IMR-90 (cell line): ENCODE results near the gene CCDC182. TPM values are rescaled to one million over a fixed set of nuclear protein-coding genes. Genes with fewer than 3 reads are reported as not detected.

Experiments used
- ATAC-seq: fragments of 200-7000 bp; cut with Tn5 transposase; 2 replicates; pipeline ENCODE4 v1.9.1; 2020; ENCODE audit warnings: low read depth, mild to moderate bottlenecking, moderate library complexity
- BruUV-seq: library from RNA; stranded (reverse); fragments of 400-500 nt; replicated peaks from 2 replicates; lab custom pipeline; 2021; lab: Mats Ljungman, UMichigan
- CTCF ChIA-PET: fragments of 300-600 bp; formaldehyde crosslinking; extraction: SDS; loops from one replicate; lab custom pipeline; 2021; ENCODE audit warnings: antibody characterized with exemption; lab: Yijun Ruan, JAX
- POLR2A ChIA-PET: fragments of 300-600 bp; sonication (Branson Sonifier 250); formaldehyde crosslinking; loops from one replicate; lab custom pipeline; 2022; ENCODE audit warnings: antibody characterized with exemption; ENCODE audit not compliant: unreplicated experiment; lab: Charles Lee
- DNase-seq: peaks from one replicate; pipeline ENCODE4 v3.0.0; 2013
- H2AFZ ChIP-seq: replicated peaks from 2 replicates; pipeline ENCODE3; 2013; ENCODE audit warnings: low read length, mild to moderate bottlenecking; ENCODE audit not compliant: poor library complexity
- H2AK5ac ChIP-seq: 2 replicates; pipeline ENCODE4 v1.6.1; 2013; ENCODE audit warnings: low read depth, low read length, inconsistent platforms
- H2AK9ac ChIP-seq: replicated peaks from 2 replicates; pipeline ENCODE3; 2013; ENCODE audit warnings: mild to moderate bottlenecking, low read depth, low read length, moderate library complexity; ENCODE audit not compliant: poor library complexity
- H2BK120ac ChIP-seq: 2 replicates; pipeline ENCODE4 v1.6.1; 2013; ENCODE audit warnings: low read depth, low read length, inconsistent platforms
- H2BK15ac ChIP-seq: 3 replicates; pipeline ENCODE4 v1.6.1; 2013; ENCODE audit warnings: low read depth, low read length, inconsistent platforms
- H2BK20ac ChIP-seq: 2 replicates; pipeline ENCODE4 v1.6.1; 2013; ENCODE audit warnings: low read depth, mild to moderate bottlenecking, inconsistent platforms, low read length, moderate library complexity
- H2BK5ac ChIP-seq: 2 replicates; pipeline ENCODE4 v1.6.1; 2013; ENCODE audit warnings: mild to moderate bottlenecking, low read depth, low read length, inconsistent platforms; ENCODE audit not compliant: poor library complexity, severe bottlenecking
- H3K14ac ChIP-seq: replicated peaks from 2 replicates; pipeline ENCODE4 v1.6.1; 2013; ENCODE audit warnings: low read depth, low read length, inconsistent platforms
- H3K18ac ChIP-seq: 2 replicates; pipeline ENCODE4 v1.6.1; 2013; ENCODE audit warnings: low read depth, low read length, control low read depth
- H3K23ac ChIP-seq: 2 replicates; pipeline ENCODE4 v1.6.1; 2013; ENCODE audit warnings: low read depth, low read length, inconsistent platforms
- H3K27ac ChIP-seq: 2 replicates; pipeline ENCODE4 v1.5.1; 2013; ENCODE audit warnings: mild to moderate bottlenecking, control low read depth, low read length; ENCODE audit not compliant: insufficient read depth
- H3K27me3 ChIP-seq: 2 replicates; pipeline ENCODE4 v1.6.1; 2013; ENCODE audit warnings: low read length; ENCODE audit not compliant: control insufficient read depth, insufficient read depth
- H3K36me3 ChIP-seq: 2 replicates; pipeline ENCODE4 v1.6.1; 2013; ENCODE audit warnings: low read length, mixed read lengths; ENCODE audit not compliant: control insufficient read depth, insufficient read depth
- H3K4ac ChIP-seq: 2 replicates; pipeline ENCODE4 v1.6.1; 2013; ENCODE audit warnings: low read depth, low read length, inconsistent platforms
- H3K4me1 ChIP-seq: 2 replicates; pipeline ENCODE4 v1.6.1; 2013; ENCODE audit warnings: low read length, mixed read lengths; ENCODE audit not compliant: control insufficient read depth, insufficient read depth
- H3K4me2 ChIP-seq: 2 replicates; pipeline ENCODE4 v1.6.1; 2013; ENCODE audit warnings: low read depth, mild to moderate bottlenecking, control low read depth, low read length, moderate library complexity
- H3K4me3 ChIP-seq: 2 replicates; pipeline ENCODE4 v1.5.1; 2013; ENCODE audit warnings: low read depth, mild to moderate bottlenecking, control low read depth, low read length, moderate library complexity; ENCODE audit not compliant: insufficient read depth
- H3K56ac ChIP-seq: 2 replicates; pipeline ENCODE4 v1.6.1; 2013; ENCODE audit warnings: low read length, inconsistent platforms; ENCODE audit not compliant: insufficient read depth; ENCODE audit errors: extremely low read depth
- H3K79me1 ChIP-seq, 2 experiments: 2 replicates each; pipeline ENCODE4 v1.6.1; 2013; ENCODE audit warnings: low read length in 2 of 2, inconsistent platforms in 1 of 2, low read depth in 1 of 2
- H3K9ac ChIP-seq: 2 replicates; pipeline ENCODE4 v1.6.1; 2013; ENCODE audit warnings: low read depth, low read length, control low read depth
- H3K9me1 ChIP-seq: 2 replicates; pipeline ENCODE4 v1.6.1; 2013; ENCODE audit warnings: low read length, inconsistent platforms; ENCODE audit not compliant: insufficient read depth
- H3K9me3 ChIP-seq: 2 replicates; pipeline ENCODE4 v1.6.1; 2013; ENCODE audit warnings: low read length; ENCODE audit not compliant: control insufficient read depth, insufficient read depth
- H4K20me1 ChIP-seq: 2 replicates; pipeline ENCODE4 v1.6.1; 2013; ENCODE audit warnings: low read length, inconsistent platforms; ENCODE audit not compliant: insufficient read depth
- H4K5ac ChIP-seq: 2 replicates; pipeline ENCODE4 v1.6.1; 2013; ENCODE audit warnings: mild to moderate bottlenecking, low read depth, low read length, control low read depth
- H4K8ac ChIP-seq, 2 experiments: 2 replicates each; pipeline ENCODE4 v1.6.1; 2013; ENCODE audit warnings: low read depth in 2 of 2, low read length in 2 of 2, control low read depth in 1 of 2, inconsistent platforms in 1 of 2
- H4K91ac ChIP-seq: 2 replicates; pipeline ENCODE4 v1.6.1; 2013; ENCODE audit warnings: low read depth, low read length, inconsistent platforms; ENCODE audit not compliant: insufficient read depth
- BHLHE40 ChIP-seq: fragments of 150-350 bp; IDR thresholded peaks from 2 replicates; pipeline ENCODE4 v1.6.1; 2016; ENCODE audit warnings: mild to moderate bottlenecking, low read depth, low read length
- CEBPB ChIP-seq: IDR thresholded peaks from 2 replicates; pipeline ENCODE4 v1.6.1; 2012; ENCODE audit warnings: low read depth, low read length, improper control_type of control experiment
- CHD1 ChIP-seq: IDR thresholded peaks from 2 replicates; pipeline ENCODE4 v1.6.1; 2012; ENCODE audit warnings: low read depth, low read length, improper control_type of control experiment
- FOS ChIP-seq: fragments of 150-350 bp; IDR thresholded peaks from 2 replicates; pipeline ENCODE4 v1.6.1; 2016; ENCODE audit warnings: low read depth, low read length
- MAZ ChIP-seq: IDR thresholded peaks from 2 replicates; pipeline ENCODE4 v1.6.1; 2012; ENCODE audit warnings: low read depth, mild to moderate bottlenecking, low read length, improper control_type of control experiment, moderate library complexity, borderline replicate concordance
- MXI1 ChIP-seq: IDR thresholded peaks from 2 replicates; pipeline ENCODE4 v1.6.1; 2012; ENCODE audit warnings: low read depth, mild to moderate bottlenecking, low read length, moderate library complexity, borderline replicate concordance
- NFE2L2 ChIP-seq: fragments of 150-350 bp; IDR thresholded peaks from 2 replicates; pipeline ENCODE4 v1.6.1; 2016; ENCODE audit warnings: low read depth, mild to moderate bottlenecking, low read length
- POLR2A ChIP-seq: IDR thresholded peaks from 2 replicates; pipeline ENCODE4 v1.6.1; 2012; ENCODE audit warnings: mild to moderate bottlenecking, low read depth, low read length
- RAD21 ChIP-seq: IDR thresholded peaks from 2 replicates; pipeline ENCODE4 v1.6.1; 2012; ENCODE audit warnings: low read length, improper control_type of control experiment
- RCOR1 ChIP-seq: IDR thresholded peaks from 2 replicates; pipeline ENCODE4 v1.6.1; 2012; ENCODE audit warnings: mild to moderate bottlenecking, low read length, improper control_type of control experiment; ENCODE audit not compliant: insufficient replicate concordance
- RFX5 ChIP-seq: IDR thresholded peaks from 2 replicates; pipeline ENCODE4 v1.8.0; 2012; ENCODE audit warnings: low read depth, mild to moderate bottlenecking, low read length, moderate library complexity
- SMC3 ChIP-seq: fragments of 150-350 bp; IDR thresholded peaks from 2 replicates; pipeline ENCODE4 v1.6.1; 2016; ENCODE audit warnings: low read depth, mild to moderate bottlenecking, antibody characterized with exemption, low read length, moderate library complexity
- WGBS, 2 experiments: methylation state at CpG; one replicate each; pipeline versions ENCODE4 v1.1.5 to v1.1.7; 2013; ENCODE audit warnings: missing lambda C conversion rate in 2 of 2; ENCODE audit not compliant: insufficient read length in 1 of 2; ENCODE audit errors: extremely low coverage in 2 of 2; 5-methylcytosine and 5-hydroxymethylcytosine counted together
- dilution Hi-C: fragments of 300-500 bp; cut with HindIII; formaldehyde crosslinking; loops from one replicate; pipeline ENCODE4 v1.14.3; 2018; ENCODE audit warnings: low sequenced_read_pairs; ENCODE audit not compliant: unreplicated experiment
- in situ Hi-C: fragments of 300-500 bp; cut with MboI; formaldehyde crosslinking; loops from 3 replicates; pipeline ENCODE4 v1.14.3; 2019; ENCODE audit warnings: low sequenced_read_pairs, inconsistent platforms, mixed read lengths
- intact Hi-C: fragments of 100-400 bp; cut with micrococcal nuclease; formaldehyde crosslinking; loops from 2 replicates; pipeline ENCODE4 v1.10.0; 2022
- polyA plus RNA-seq, 3 experiments: library from polyadenylated mRNA; depleted of rRNA; stranded (reverse); fragments of >200 nt; gene quantifications; 2 replicates each; pipeline ENCODE4 v1.2.3, GENCODE V29; 2012; ENCODE audit warnings: low replicate concordance in 1 of 3
- total RNA-seq: library from RNA; depleted of rRNA; stranded (reverse); fragments of >200 nt; gene quantifications from 2 replicates; pipeline ENCODE4 v1.2.3, GENCODE V29; 2012
- TF ChIP-seq, protein P1 (sequence below): fragments of 150-350 bp; IDR thresholded peaks from 2 replicates; pipeline ENCODE4 v1.6.1; 2017; ENCODE audit warnings: mild to moderate bottlenecking, antibody characterized with exemption, low read length, low read depth
- TF ChIP-seq, protein P2 (sequence below): conservative IDR thresholded peaks from 2 replicates; pipeline ENCODE4 v1.5.1; 2012; ENCODE audit warnings: mild to moderate bottlenecking, low read depth, low read length, improper control_type of control experiment

CCDC182 gene
- total and polyA plus RNA-seq, 2 of the 4 experiments (the other 2 are of a cell fraction): not detected

DNA sequence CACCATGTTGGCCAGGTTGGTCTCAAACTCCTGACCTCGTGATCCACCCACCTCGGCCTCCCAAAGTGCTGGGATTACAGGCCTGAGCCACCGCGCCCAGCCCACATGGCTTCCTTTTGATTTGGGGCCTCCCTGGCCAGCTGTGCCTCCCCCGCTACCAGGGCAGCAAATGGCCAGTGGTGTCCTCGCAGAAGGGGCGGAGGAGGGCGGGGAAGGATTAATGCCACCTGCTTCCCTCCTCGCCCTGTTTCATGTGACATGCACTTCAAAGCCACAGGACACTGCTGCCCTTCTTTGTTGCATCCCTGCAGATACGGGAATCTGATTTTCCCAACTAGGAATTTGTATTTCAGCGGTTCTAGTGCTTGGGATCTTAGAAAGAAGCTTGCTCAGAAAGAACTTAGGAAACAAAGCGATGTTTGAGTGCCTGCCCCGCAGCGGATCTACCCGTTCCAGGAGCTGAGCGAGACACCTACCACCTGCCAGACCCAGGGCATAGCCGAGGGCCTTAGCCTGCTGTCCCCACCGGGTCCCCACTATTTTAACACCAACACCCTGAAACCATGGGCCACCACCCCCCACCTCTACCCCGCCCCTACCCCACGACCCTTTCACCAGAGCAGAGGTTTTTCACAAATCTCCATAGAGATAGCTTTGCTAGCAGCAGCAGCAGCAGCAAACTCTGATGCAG lies 37.7 kb upstream of the CCDC182 start:
- DNase-seq (no peak), ATAC-seq (no peak)
- dilution Hi-C loops: no loop called here
- TF ChIP-seq RFX5: no peak
- no peak for TF ChIP-seq CHD1
- TF ChIP-seq FOS: no peak
- TF ChIP-seq, protein P1, sequence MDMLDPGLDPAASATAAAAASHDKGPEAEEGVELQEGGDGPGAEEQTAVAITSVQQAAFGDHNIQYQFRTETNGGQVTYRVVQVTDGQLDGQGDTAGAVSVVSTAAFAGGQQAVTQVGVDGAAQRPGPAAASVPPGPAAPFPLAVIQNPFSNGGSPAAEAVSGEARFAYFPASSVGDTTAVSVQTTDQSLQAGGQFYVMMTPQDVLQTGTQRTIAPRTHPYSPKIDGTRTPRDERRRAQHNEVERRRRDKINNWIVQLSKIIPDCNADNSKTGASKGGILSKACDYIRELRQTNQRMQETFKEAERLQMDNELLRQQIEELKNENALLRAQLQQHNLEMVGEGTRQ: no peak
- TF ChIP-seq SMC3: no peak
- no peak for TF ChIP-seq MAZ
- no peak for TF ChIP-seq MXI1
- no peak for TF ChIP-seq RCOR1
- no peak for TF ChIP-seq NFE2L2
- no peak for TF ChIP-seq CEBPB
- no peak for TF ChIP-seq RAD21
- no peak for TF ChIP-seq POLR2A
- TF ChIP-seq, protein P2, sequence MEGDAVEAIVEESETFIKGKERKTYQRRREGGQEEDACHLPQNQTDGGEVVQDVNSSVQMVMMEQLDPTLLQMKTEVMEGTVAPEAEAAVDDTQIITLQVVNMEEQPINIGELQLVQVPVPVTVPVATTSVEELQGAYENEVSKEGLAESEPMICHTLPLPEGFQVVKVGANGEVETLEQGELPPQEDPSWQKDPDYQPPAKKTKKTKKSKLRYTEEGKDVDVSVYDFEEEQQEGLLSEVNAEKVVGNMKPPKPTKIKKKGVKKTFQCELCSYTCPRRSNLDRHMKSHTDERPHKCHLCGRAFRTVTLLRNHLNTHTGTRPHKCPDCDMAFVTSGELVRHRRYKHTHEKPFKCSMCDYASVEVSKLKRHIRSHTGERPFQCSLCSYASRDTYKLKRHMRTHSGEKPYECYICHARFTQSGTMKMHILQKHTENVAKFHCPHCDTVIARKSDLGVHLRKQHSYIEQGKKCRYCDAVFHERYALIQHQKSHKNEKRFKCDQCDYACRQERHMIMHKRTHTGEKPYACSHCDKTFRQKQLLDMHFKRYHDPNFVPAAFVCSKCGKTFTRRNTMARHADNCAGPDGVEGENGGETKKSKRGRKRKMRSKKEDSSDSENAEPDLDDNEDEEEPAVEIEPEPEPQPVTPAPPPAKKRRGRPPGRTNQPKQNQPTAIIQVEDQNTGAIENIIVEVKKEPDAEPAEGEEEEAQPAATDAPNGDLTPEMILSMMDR: no peak
- TF ChIP-seq BHLHE40: no peak
- POLR2A ChIA-PET: interaction anchor here (0.6 kb wide), 1 partner anchor 219 kb away, joined by 3 read pairs; no protein-coding TSS in a partner anchor
- Histone ChIP-seq H2BK5ac (no peak overlapping the region), H2BK15ac (no peak overlapping the region), H4K8ac (no peak overlapping the region), H2AK5ac (no peak overlapping the region), H2BK120ac (no peak overlapping the region), H3K79me1 (no peaks in the 10 kb centered on the region), H3K56ac (no peak overlapping the region), H4K5ac (no peak overlapping the region), H3K4me3 (no peak overlapping the region), H3K18ac (no peak overlapping the region), H3K23ac (no peak overlapping the region), H3K36me3 (no peaks in the 10 kb centered on the region), H4K20me1 (no peaks in the 10 kb centered on the region), H3K4ac (no peak overlapping the region), H3K4me1 (peaks cover 2% of the 10 kb centered on the region; the same call in 1 of the 2 replicates), H3K4me2 (no peak overlapping the region; the same call in 1 of the 2 replicates), H3K9me3 (no peaks in the 10 kb centered on the region), H3K27ac (no peak overlapping the region), H4K91ac (no peak overlapping the region), H3K9me1 (no peaks in the 10 kb centered on the region), H3K9ac (no peak overlapping the region), H3K27me3 (peaks cover 48% of the 10 kb centered on the region), H2BK20ac (no peak overlapping the region), H2AFZ (peak overlapping the region; percentile 71), H2AK9ac (no peak overlapping the region), H3K14ac (no peak overlapping the region)
- 87% methylated on average over 3 of the region's 20 CpGs; no CpG with 5 or more reads in 1 of the 2 experiments for WGBS, 2 experiments
- intact Hi-C loops: no loop called here
- CTCF ChIA-PET: interaction anchor here (0.6 to 1.5 kb wide), 9 partner anchors 10 to 540 kb away, joined by 3 to 6 read pairs (median 4); no protein-coding TSS in a partner anchor
- in situ Hi-C loops: no loop called here
- no TSS peak for BruUV-seq
